ENCODE measurements around the gene TOE1.

TOE1 gene

GRCh38 chr1:45306319-45306718 lies 33.7 kb upstream of the TOE1 start:
- Histone ChIP-seq H3K4me3 (ENCODE audit: low read depth, low read length) (no peak overlapping the region), H3K27me3 (ENCODE audit: insufficient read depth, low read depth, severe bottlenecking) (no peaks in the 10 kb centered on the region), H3K9me3 (ENCODE audit: severe bottlenecking) (no peaks in the 10 kb centered on the region), H3K36me3 (no peaks in the 10 kb centered on the region), H3K27ac (no peak overlapping the region)
- DNase-seq: no peak
- TF ChIP-seq, protein P1, sequence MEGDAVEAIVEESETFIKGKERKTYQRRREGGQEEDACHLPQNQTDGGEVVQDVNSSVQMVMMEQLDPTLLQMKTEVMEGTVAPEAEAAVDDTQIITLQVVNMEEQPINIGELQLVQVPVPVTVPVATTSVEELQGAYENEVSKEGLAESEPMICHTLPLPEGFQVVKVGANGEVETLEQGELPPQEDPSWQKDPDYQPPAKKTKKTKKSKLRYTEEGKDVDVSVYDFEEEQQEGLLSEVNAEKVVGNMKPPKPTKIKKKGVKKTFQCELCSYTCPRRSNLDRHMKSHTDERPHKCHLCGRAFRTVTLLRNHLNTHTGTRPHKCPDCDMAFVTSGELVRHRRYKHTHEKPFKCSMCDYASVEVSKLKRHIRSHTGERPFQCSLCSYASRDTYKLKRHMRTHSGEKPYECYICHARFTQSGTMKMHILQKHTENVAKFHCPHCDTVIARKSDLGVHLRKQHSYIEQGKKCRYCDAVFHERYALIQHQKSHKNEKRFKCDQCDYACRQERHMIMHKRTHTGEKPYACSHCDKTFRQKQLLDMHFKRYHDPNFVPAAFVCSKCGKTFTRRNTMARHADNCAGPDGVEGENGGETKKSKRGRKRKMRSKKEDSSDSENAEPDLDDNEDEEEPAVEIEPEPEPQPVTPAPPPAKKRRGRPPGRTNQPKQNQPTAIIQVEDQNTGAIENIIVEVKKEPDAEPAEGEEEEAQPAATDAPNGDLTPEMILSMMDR (IDR thresholded peaks at IDR 0.05; ENCODE audit: low read depth, low read length): no peak

- Histone ChIP-seq H3K4me3 (ENCODE audit: low read depth, low read length) (no peak overlapping the region), H3K27ac (no peak overlapping the region), H3K36me3 (no peaks in the 10 kb centered on the region), H3K9me3 (ENCODE audit: severe bottlenecking) (no peaks in the 10 kb centered on the region), H3K27me3 (ENCODE audit: insufficient read depth, low read depth, severe bottlenecking) (no peaks in the 10 kb centered on the region)
- DNase-seq: no peak
- TF ChIP-seq, protein P1 (IDR thresholded peaks at IDR 0.05; ENCODE audit: low read depth, low read length): no peak
Measured at GRCh38 chr1:45306905-45307304, 33.1 kb upstream of the TOE1 start.

- DNase-seq: no peak
- no peaks in the 10 kb centered on the region for H3K27me3 ChIP-seq (ENCODE audit: insufficient read depth, low read depth, severe bottlenecking)
- TF ChIP-seq, protein P1 (IDR thresholded peaks at IDR 0.05; ENCODE audit: low read depth, low read length): no peak
- H3K36me3 ChIP-seq: no peaks in the 10 kb centered on the region
- no peak overlapping the region for H3K4me3 ChIP-seq (ENCODE audit: low read depth, low read length)
- peaks cover 6% of the 10 kb centered on the region for H3K9me3 ChIP-seq (ENCODE audit: severe bottlenecking)
- H3K27ac ChIP-seq: no peak overlapping the region
Measured at GRCh38 chr1:45314266-45314665, 25.7 kb upstream of the TOE1 start.

- TF ChIP-seq, protein P1 (IDR thresholded peaks at IDR 0.05; ENCODE audit: low read depth, low read length): no peak
- peak; percentile 88 for DNase-seq
- Histone ChIP-seq H3K4me3 (ENCODE audit: low read depth, low read length) (peak overlapping the region; percentile 44), H3K36me3 (peaks cover 10% of the 10 kb centered on the region), H3K27ac (peak overlapping the region; percentile 60), H3K27me3 (ENCODE audit: insufficient read depth, low read depth, severe bottlenecking) (no peaks in the 10 kb centered on the region), H3K9me3 (ENCODE audit: severe bottlenecking) (peaks cover 6% of the 10 kb centered on the region)
Measured at GRCh38 chr1:45317166-45317565, 22.8 kb upstream of the TOE1 start.

GRCh38 chr1:45319761-45320160 lies 20.2 kb upstream of the TOE1 start:
- Histone ChIP-seq H3K27me3 (ENCODE audit: insufficient read depth, low read depth, severe bottlenecking) (no peaks in the 10 kb centered on the region), H3K9me3 (ENCODE audit: severe bottlenecking) (peaks cover 6% of the 10 kb centered on the region), H3K4me3 (ENCODE audit: low read depth, low read length) (no peak overlapping the region), H3K27ac (no peak overlapping the region), H3K36me3 (peaks cover 10% of the 10 kb centered on the region)
- TF ChIP-seq, protein P1 (IDR thresholded peaks at IDR 0.05; ENCODE audit: low read depth, low read length): no peak
- no peak for DNase-seq

GRCh38 chr1:45321444-45321843 lies 18.5 kb upstream of the TOE1 start:
- H3K27me3 ChIP-seq (ENCODE audit: insufficient read depth, low read depth, severe bottlenecking): no peaks in the 10 kb centered on the region
- TF ChIP-seq, protein P1 (IDR thresholded peaks at IDR 0.05; ENCODE audit: low read depth, low read length): no peak
- no peak for DNase-seq
- H3K27ac ChIP-seq: no peak overlapping the region
- no peak overlapping the region for H3K4me3 ChIP-seq (ENCODE audit: low read depth, low read length)
- no peaks in the 10 kb centered on the region for H3K9me3 ChIP-seq (ENCODE audit: severe bottlenecking)
- peaks cover 10% of the 10 kb centered on the region for H3K36me3 ChIP-seq

All from WERI-Rb-1 (cell line).